HEK293 (cell line): ENCODE data around the gene KIF17.

ENCODE experiments used
- BCL6B ChIP-seq: fragments of 450-650 bp; formaldehyde crosslinking; IDR thresholded peaks from 2 replicates; pipeline ENCODE4 v1.5.1; 2017; ENCODE audit warnings: missing biosample characterization, missing genetic modification characterization
- ZFP37 ChIP-seq: fragments of 450-650 bp; formaldehyde crosslinking; IDR thresholded peaks from 2 replicates; pipeline ENCODE4 v1.5.1; 2016; ENCODE audit warnings: missing biosample characterization, missing genetic modification characterization

GRCh38 chr1:20720631-20721091, 2.9 kb upstream of the KIF17 start:
- TF ChIP-seq ZFP37, result no peak
- no peak for TF ChIP-seq BCL6B
